K562 (cell line): Measurements from ENCODE around the gene WDR35. TPM values are rescaled to one million over a fixed set of nuclear protein-coding genes. Genes with fewer than 3 reads are reported as not detected.
A peak's percentile ranks its signal among the peaks of the same experiment; 100 is the strongest.

Experiments
- BRD4 ChIP-seq: fragments of 200-600 bp; sonication (generic); IDR thresholded peaks from 2 replicates; pipeline ENCODE4 v1.6.1; 2017; ENCODE audit warnings: inconsistent platforms
- DACH1 ChIP-seq: fragments of 450-650 bp; IDR thresholded peaks from 2 replicates; pipeline ENCODE4 v1.6.1; 2018; ENCODE audit not compliant: partially characterized antibody
- FIP1L1 ChIP-seq: fragments of 200-400 bp; formaldehyde crosslinking; IDR thresholded peaks from 2 replicates; pipeline ENCODE4 v1.6.1; 2018; ENCODE audit warnings: mild to moderate bottlenecking, low read depth, low read length; ENCODE audit not compliant: poor library complexity, severe bottlenecking
- FOXJ3 ChIP-seq: sonication (generic); formaldehyde crosslinking; IDR thresholded peaks from 2 replicates; pipeline ENCODE4 v1.4.0; 2020; ENCODE audit warnings: mild to moderate bottlenecking, missing genetic modification reagents
- RBM25 ChIP-seq: fragments of 200-400 bp; formaldehyde crosslinking; IDR thresholded peaks from 2 replicates; pipeline ENCODE4 v1.6.1; 2018; ENCODE audit warnings: low read length, low read depth, moderate library complexity; ENCODE audit not compliant: severe bottlenecking
- SIN3A ChIP-seq, 2 experiments: fragments of 150-350 bp in 1 of 2; IDR thresholded peaks; 2 replicates each; pipeline ENCODE4 v1.6.1; 2011 to 2016; ENCODE audit warnings: borderline replicate concordance in 2 of 2, low read depth in 2 of 2, low read length in 2 of 2, mild to moderate bottlenecking in 2 of 2, moderate library complexity in 2 of 2; ENCODE audit not compliant: control insufficient read depth in 1 of 2
- polyA plus RNA-seq, 8 experiments: library from polyadenylated mRNA; depleted of rRNA in 4 of 8; stranded (reverse) in 5 of 8; unstranded in 3 of 8; fragments of >200 nt; fragmentation: Nextera tagmentation in 2 of 8; fragmentation: Illumina TruSeq in 1 of 8; extraction: Ambion mirVana in 2 of 8; extraction: Trizol in 1 of 8; gene quantifications; 2 replicates each; pipeline versions ENCODE4 v1.2.1 to v1.2.3, GENCODE V29; 2011 to 2014; ENCODE audit warnings: inconsistent platforms in 1 of 8, missing spikeins in 1 of 8
- total RNA-seq, 7 experiments: library from RNA; depleted of rRNA in 6 of 7; stranded (reverse); fragments of >200 nt in 6 of 7; fragmentation: Illumina TruSeq in 2 of 7; extraction: Trizol in 2 of 7; gene quantifications; 2 replicates each; pipeline versions ENCODE4 v1.2.1 to v1.2.3, GENCODE V29; 2011 to 2021; ENCODE audit warnings: low replicate concordance in 1 of 7
- TF ChIP-seq, protein P1 (sequence below): fragments of 250-450 bp; sonication (Bioruptor Pico); IDR thresholded peaks from 2 replicates; pipeline ENCODE4 v1.4.0; 2020
- TF ChIP-seq, protein P2 (sequence below): fragments of 450-650 bp; IDR thresholded peaks from 2 replicates; pipeline ENCODE4 v1.6.1; 2016; ENCODE audit warnings: low read depth
- TF ChIP-seq, protein P3 (sequence below): sonication (generic); IDR thresholded peaks from 2 replicates; pipeline ENCODE4 v1.6.1; 2016
- TF ChIP-seq, protein P4 (sequence below): fragments of 450-650 bp; IDR thresholded peaks from 2 replicates; pipeline ENCODE4 v1.6.1; 2018; ENCODE audit not compliant: partially characterized antibody

Gene WDR35
- total and polyA plus RNA-seq, 9 of the 15 experiments (the other 6 are each of a cell fraction or from before 2014, with no cell fraction given) = 3.3 to 13.1 (median 8.0) TPM

DNA sequence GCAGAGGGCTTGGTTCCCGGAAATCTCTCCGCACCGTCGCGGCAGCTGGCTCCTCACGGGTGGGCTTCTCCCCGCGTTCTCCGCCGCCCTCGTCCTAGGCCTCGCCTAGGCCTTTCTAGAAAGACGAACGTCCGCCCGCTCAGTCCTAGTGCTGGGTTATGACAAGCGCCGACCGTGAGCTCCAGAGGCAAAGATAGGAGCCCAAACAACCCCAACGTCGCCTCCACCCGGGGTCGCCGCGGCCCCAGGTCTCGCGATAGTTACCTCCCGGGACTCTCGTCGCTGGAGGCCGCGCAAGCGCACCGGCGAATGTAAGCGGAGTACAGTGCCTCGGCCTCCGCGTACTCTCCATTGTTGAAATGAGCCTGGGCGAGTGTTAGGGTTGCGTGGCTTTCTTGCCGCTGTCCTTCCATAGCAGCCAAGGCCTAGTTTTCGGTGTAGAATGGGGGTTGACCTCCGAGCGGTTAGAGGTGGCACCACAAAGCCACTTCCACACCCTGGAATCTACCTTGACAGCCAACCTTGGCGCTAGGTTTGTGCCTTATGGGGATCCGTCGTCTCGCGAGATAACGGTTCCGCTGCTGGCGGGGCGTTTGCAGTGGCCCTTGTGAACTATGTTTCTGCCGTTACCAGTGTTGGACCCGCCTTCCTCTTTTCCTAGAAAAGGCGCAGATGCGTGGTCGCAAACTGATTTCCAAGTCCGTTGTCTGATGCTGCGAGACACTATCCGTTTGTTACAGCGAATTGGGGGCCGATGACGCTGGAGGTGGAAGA is 88.3 kb downstream of the WDR35 start, which contains the start of gene TTC32 (continued):
- TF ChIP-seq FOXJ3 (no peak), FIP1L1 (peak; percentile 6), SIN3A (IDR thresholded peaks at IDR 0.05; ENCODE audit: borderline replicate concordance in 2 of 2, control insufficient read depth in 1 of 2, low read depth in 2 of 2, low read length in 2 of 2) (peak; percentile 19 to 71; a peak in 1 of 4 replicates), BRD4 (no peak), DACH1 (no peak), RBM25 (peak; percentile 65)
- TF ChIP-seq, protein P1, sequence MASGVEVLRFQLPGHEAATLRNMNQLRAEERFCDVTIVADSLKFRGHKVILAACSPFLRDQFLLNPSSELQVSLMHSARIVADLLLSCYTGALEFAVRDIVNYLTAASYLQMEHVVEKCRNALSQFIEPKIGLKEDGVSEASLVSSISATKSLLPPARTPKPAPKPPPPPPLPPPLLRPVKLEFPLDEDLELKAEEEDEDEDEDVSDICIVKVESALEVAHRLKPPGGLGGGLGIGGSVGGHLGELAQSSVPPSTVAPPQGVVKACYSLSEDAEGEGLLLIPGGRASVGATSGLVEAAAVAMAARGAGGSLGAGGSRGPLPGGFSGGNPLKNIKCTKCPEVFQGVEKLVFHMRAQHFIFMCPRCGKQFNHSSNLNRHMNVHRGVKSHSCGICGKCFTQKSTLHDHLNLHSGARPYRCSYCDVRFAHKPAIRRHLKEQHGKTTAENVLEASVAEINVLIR = peak; percentile 27; the same call in 1 of the 2 replicates
- TF ChIP-seq, protein P2, sequence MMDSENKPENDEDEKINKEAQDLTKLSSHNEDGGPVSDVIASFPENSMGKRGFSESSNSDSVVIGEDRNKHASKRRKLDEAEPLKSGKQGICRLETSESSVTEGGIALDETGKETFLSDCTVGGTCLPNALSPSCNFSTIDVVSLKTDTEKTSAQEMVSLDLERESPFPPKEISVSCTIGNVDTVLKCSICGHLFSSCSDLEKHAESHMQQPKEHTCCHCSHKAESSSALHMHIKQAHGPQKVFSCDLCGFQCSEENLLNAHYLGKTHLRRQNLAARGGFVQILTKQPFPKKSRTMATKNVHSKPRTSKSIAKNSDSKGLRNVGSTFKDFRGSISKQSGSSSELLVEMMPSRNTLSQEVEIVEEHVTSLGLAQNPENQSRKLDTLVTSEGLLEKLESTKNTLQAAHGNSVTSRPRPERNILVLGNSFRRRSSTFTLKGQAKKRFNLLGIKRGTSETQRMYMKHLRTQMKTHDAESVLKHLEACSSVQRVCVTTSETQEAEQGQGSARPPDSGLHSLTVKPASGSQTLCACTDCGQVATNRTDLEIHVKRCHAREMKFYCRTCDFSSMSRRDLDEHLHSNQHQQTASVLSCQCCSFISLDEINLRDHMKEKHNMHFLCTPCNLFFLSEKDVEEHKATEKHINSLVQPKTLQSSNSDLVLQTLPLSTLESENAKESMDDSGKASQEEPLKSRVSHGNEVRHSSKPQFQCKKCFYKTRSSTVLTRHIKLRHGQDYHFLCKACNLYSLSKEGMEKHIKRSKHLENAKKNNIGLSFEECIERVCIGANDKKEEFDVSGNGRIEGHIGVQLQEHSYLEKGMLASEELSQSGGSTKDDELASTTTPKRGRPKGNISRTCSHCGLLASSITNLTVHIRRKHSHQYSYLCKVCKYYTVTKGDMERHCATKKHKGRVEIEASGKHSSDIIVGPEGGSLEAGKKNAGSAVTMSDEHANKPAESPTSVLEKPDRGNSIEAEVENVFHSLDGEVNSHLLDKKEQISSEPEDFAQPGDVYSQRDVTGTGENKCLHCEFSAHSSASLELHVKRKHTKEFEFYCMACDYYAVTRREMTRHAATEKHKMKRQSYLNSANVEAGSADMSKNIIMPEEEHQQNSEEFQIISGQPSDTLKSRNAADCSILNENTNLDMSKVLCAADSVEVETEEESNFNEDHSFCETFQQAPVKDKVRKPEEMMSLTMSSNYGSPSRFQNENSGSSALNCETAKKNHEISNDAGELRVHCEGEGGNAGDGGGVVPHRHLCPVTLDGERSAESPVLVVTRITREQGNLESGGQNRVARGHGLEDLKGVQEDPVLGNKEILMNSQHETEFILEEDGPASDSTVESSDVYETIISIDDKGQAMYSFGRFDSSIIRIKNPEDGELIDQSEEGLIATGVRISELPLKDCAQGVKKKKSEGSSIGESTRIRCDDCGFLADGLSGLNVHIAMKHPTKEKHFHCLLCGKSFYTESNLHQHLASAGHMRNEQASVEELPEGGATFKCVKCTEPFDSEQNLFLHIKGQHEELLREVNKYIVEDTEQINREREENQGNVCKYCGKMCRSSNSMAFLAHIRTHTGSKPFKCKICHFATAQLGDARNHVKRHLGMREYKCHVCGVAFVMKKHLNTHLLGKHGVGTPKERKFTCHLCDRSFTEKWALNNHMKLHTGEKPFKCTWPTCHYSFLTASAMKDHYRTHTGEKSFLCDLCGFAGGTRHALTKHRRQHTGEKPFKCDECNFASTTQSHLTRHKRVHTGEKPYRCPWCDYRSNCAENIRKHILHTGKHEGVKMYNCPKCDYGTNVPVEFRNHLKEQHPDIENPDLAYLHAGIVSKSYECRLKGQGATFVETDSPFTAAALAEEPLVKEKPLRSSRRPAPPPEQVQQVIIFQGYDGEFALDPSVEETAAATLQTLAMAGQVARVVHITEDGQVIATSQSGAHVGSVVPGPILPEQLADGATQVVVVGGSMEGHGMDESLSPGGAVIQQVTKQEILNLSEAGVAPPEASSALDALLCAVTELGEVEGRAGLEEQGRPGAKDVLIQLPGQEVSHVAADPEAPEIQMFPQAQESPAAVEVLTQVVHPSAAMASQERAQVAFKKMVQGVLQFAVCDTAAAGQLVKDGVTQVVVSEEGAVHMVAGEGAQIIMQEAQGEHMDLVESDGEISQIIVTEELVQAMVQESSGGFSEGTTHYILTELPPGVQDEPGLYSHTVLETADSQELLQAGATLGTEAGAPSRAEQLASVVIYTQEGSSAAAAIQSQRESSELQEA = peak; percentile 98
- TF ChIP-seq, protein P3, sequence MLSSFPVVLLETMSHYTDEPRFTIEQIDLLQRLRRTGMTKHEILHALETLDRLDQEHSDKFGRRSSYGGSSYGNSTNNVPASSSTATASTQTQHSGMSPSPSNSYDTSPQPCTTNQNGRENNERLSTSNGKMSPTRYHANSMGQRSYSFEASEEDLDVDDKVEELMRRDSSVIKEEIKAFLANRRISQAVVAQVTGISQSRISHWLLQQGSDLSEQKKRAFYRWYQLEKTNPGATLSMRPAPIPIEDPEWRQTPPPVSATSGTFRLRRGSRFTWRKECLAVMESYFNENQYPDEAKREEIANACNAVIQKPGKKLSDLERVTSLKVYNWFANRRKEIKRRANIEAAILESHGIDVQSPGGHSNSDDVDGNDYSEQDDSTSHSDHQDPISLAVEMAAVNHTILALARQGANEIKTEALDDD = peak; percentile 31; the same call in 1 of the 2 replicates
- TF ChIP-seq, protein P4, sequence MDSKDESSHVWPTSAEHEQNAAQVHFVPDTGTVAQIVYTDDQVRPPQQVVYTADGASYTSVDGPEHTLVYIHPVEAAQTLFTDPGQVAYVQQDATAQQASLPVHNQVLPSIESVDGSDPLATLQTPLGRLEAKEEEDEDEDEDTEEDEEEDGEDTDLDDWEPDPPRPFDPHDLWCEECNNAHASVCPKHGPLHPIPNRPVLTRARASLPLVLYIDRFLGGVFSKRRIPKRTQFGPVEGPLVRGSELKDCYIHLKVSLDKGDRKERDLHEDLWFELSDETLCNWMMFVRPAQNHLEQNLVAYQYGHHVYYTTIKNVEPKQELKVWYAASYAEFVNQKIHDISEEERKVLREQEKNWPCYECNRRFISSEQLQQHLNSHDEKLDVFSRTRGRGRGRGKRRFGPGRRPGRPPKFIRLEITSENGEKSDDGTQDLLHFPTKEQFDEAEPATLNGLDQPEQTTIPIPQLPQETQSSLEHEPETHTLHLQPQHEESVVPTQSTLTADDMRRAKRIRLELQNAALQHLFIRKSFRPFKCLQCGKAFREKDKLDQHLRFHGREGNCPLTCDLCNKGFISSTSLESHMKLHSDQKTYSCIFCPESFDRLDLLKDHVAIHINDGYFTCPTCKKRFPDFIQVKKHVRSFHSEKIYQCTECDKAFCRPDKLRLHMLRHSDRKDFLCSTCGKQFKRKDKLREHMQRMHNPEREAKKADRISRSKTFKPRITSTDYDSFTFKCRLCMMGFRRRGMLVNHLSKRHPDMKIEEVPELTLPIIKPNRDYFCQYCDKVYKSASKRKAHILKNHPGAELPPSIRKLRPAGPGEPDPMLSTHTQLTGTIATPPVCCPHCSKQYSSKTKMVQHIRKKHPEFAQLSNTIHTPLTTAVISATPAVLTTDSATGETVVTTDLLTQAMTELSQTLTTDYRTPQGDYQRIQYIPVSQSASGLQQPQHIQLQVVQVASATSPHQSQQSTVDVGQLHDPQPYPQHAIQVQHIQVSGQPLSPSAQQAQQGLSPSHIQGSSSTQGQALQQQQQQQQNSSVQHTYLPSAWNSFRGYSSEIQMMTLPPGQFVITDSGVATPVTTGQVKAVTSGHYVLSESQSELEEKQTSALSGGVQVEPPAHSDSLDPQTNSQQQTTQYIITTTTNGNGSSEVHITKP = peak; percentile 47
